GM04503 (cell line): Measurements from ENCODE around the gene PHTF2.

Experiments
- DNase-seq: peaks from one replicate; pipeline ENCODE4 v3.0.0-alpha.2; 2012; ENCODE audit warnings: low read depth

Gene PHTF2

GRCh38 chr7:77877791-77878190 is 79.2 kb downstream of the PHTF2 start:
- DNase-seq = no peak

- no peak for DNase-seq
Measured at GRCh38 chr7:77878500-77878899, 79.9 kb downstream of the PHTF2 start.

GRCh38 chr7:77879272-77879671 is 80.7 kb downstream of the PHTF2 start:
- DNase-seq = no peak

GRCh38 chr7:77881871-77882270 is 83.3 kb downstream of the PHTF2 start:
- DNase-seq = no peak

- no peak for DNase-seq
Measured at GRCh38 chr7:77885155-77885554, 86.6 kb downstream of the PHTF2 start.

- DNase-seq = peak; percentile 82
Measured at GRCh38 chr7:77887567-77887966, 89.0 kb downstream of the PHTF2 start.

- no peak for DNase-seq
Measured at GRCh38 chr7:77888998-77889397, 90.4 kb downstream of the PHTF2 start.

- no peak for DNase-seq
Measured at GRCh38 chr7:77893813-77894212, 95.2 kb downstream of the PHTF2 start.

- no peak for DNase-seq
Measured at GRCh38 chr7:77894574-77895091, 96.1 kb downstream of the PHTF2 start.

GRCh38 chr7:77895905-77896304 is 97.3 kb downstream of the PHTF2 start:
- DNase-seq = no peak

- DNase-seq = no peak
Measured at GRCh38 chr7:77897004-77897547, 98.5 kb downstream of the PHTF2 start.

- DNase-seq = no peak
Measured at GRCh38 chr7:77899516-77899915, 100.9 kb downstream of the PHTF2 start.

- DNase-seq = no peak
Measured at GRCh38 chr7:77903597-77903996, 105.0 kb downstream of the PHTF2 start.

- DNase-seq = no peak
Measured at GRCh38 chr7:77904252-77904651, 105.7 kb downstream of the PHTF2 start.

GRCh38 chr7:77907281-77907680 is 108.7 kb downstream of the PHTF2 start:
- no peak for DNase-seq

- no peak for DNase-seq
Measured at GRCh38 chr7:77908664-77909063, 110.1 kb downstream of the PHTF2 start.

GRCh38 chr7:77910124-77910523 is 111.6 kb downstream of the PHTF2 start:
- DNase-seq = no peak

GRCh38 chr7:77912293-77912692 is 113.7 kb downstream of the PHTF2 start:
- DNase-seq = no peak

GRCh38 chr7:77913977-77914607 is 115.5 kb downstream of the PHTF2 start:
- no peak for DNase-seq

- no peak for DNase-seq
Measured at GRCh38 chr7:77917500-77918262, 119.1 kb downstream of the PHTF2 start.

- no peak for DNase-seq
Measured at GRCh38 chr7:77918676-77919075, 120.1 kb downstream of the PHTF2 start.

- DNase-seq = no peak
Measured at GRCh38 chr7:77923419-77923818, 124.8 kb downstream of the PHTF2 start.

GRCh38 chr7:77930496-77930895 is 131.9 kb downstream of the PHTF2 start:
- DNase-seq = no peak
